GM20431 (cell line): Measurements from ENCODE around the gene ZNF518A.
"Not testable (repeated sequence)": the region's sequence is repeated elsewhere in the genome, so short reads cannot be mapped to it uniquely, and the experiment has no call there.

Experiments
- in situ Hi-C: fragments of 300-500 bp; cut with MseI, MboI; formaldehyde crosslinking; loops from one replicate; pipeline ENCODE4 v1.15.0; 2020; ENCODE audit warnings: low sequenced_read_pairs; ENCODE audit not compliant: unreplicated experiment

The ZNF518A gene

DNA sequence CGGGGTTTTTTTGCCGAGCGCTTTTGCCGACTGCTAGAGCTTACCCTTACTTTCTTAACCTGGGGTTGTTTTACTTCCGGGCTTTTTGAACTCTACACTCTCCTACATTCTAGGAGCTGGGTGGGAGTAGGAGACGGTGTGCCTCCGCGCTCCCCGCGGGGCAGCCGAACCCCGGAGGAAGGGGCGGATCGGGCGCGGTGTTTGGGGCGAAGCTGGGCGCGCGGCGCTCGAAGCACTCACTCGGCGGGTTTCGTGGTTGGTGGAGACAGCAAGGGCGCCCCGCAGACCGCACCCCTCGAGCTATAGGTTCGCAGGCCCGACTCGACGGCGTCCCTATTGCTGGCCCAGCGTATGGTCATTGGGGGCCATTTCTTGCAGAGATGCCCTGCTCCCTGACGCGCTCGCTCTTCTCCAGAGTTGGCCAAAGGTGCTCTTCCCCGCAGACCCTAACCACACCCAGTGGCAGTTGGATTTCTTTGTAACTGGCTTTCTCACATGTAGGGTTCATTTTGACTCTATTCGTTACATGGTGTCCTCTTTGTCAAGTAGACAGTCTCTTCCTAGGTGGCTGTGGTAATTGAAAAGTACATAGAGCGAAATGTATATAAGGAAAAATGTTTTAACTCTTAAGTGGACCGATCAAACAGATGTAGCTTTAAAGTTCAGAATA is 364 bp downstream of the ZNF518A start:
- in situ Hi-C loops: no loop called here

DNA sequence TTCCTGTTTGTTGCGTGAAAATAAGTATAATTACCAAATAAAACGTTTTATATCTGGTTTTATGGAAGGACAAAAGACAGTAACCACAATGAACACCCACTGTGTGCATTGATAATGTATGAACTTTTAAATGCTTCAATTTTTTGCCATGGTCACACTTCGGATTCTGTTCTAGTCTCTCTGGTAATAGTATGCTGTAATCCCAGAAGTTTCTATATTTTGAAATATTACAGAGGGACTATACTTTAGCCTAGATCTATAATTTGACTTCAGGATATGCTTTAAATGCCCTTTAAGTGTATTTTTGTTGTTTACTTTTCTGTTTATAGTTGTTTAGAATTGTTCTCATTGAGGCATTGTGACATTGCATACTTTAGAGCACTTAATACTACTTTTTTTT is 1.5 kb downstream of the ZNF518A start:
- in situ Hi-C loops: no loop called here

DNA sequence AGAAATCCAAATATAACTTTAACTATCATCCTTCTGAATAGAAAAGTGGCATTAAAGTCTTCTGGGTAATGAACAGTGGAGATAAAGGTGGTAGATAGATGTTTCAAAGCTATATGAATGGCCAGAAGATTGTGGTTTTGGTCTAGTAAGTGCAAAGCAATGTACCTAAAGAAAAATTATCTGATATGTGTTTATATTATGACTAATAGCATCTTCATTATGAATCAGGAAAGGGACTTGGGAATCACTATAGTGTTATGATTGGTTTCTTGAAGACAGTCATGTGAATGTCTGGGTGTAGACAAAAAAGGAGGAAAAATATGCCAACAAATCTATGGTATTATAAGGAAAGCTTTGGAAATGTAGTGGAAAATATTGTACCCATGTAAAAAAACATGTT is 3.0 kb downstream of the ZNF518A start:
- in situ Hi-C loops: no loop called here

DNA sequence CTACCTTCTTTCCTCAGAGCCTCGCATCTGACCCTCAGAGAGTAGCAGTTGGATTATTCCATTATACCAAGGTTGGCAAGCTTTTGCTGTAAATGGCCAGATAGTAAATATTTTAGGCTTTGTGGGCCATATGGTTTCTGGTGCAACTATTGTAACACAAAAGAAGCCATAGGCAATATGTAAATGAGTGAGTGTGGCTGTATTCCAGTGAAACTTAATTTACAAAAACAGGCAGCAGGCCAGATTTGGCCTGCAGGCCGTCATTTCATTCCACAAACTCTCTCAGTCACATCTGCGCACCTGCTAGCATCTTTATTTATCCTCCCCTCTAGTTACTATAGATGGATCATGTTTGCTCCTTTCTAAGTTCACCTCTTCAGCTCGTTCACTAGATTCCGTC is 6.7 kb downstream of the ZNF518A start:
- in situ Hi-C loops: no loop called here

DNA sequence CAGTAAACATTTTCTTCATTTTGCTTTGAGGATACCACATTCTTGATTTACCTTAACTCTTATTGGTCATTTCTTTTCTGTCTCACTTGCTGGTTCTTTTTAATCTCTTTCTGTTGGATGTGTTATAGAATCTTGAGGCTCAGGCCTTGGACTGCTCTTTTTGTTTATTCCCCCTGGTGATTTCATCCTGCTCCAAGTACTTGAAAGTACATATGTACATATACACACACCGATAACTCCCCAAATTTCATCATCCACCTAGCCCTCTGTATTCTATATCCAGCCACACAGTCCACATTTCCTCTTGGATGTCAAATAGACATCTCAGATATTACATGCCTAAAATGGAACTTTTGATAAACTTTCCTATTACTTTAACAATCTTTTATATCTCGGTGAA is 7.5 kb downstream of the ZNF518A start:
- in situ Hi-C loops: no loop called here

DNA sequence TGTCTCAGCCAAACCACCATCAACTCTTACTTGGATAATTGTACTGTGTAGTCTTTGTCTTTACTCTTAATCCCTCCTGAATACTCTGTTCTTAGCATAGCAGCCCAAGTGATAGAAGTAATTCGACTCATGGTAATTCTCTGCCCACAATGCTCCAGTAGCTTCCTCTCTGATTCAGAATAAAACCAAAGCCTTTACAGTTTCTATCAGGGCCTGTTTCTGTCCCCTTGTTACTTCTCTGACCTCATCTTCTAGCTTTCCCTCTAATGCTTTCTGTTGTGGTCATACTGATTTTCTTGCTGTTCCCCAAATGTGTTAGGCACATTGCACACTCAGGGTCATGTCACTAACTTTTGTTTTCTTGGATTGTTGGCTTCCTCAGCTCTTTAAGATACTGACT is 8.0 kb downstream of the ZNF518A start:
- in situ Hi-C loops: no loop called here

DNA sequence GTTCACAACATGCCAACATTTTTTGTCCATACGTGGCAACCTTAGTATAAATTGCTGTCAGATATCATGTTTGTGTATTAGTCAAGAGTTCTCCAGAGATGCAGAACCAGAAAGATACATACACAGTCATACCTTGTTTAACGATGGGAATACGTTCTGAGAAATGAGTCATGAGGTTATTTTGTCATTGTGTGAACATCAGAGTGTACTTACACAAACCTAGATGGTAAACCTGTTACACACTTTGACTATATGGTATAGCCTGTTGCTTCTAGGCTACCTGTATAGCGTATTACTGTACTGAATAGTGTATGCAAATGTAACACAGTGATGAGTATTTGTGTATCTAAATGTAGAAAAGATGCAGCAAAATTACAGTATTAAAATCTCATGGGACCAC is 22.3 kb downstream of the ZNF518A start:
- in situ Hi-C loops: no loop called here

DNA sequence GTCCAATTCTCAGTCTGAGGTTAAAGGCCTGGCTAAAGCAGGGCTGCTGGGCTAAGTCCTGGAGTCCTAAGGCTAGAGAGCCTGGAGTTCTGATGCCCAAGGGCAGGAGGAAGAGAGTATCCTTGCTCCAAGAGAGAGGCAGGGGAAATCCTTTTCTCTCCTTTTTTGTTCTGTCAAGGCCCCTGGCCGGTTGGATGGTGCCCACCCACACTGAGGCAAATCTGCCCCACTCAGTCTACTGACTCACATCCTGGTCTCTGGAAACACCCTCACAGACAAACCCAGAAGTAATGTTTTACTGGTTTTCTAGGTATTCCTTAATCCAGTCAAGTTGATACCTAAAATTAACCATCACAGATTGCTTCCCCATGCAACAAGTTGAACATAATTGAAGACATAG is 23.0 kb downstream of the ZNF518A start:
- in situ Hi-C loops: no loop called here

DNA sequence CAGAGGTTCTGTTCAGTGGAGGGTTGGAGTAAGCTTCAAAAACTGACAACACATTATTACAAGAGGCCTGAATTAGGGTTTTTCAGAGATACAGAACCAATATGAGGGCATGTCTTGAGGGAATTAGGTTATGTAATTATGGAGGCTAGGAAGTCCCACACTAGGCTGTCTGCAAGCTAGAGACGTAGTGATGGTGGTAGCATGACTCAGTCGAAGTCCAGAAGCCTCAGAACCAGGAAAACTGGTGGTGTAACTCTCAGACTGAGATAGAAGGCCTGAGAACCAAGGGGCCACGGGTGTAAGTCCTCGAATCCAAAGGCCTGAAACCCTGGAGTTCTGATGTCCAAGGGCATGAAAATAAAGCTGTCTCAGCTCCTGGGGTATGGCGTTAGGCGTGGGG is 35.6 kb downstream of the ZNF518A start:
- in situ Hi-C loops: no loop called here

DNA sequence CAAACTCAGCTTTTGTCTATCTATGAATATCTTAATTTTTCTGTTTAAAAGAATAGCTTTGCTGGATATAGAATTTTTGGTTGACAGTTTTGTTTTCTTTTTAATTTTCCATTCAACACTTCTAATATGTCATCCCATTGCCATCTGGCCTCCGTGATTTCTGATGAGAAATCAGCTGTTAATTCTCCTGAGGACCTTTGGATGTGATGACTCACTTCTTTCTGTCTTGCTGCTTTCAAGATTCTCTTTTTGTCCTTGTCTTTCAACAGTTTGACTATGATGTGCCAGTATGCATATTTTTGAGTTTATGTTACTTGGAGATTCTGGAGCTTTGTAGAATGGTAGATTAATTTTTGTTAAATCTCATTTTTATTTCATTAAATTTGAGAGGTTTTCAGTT is 38.4 kb downstream of the ZNF518A start:
- in situ Hi-C loops: no loop called here

DNA sequence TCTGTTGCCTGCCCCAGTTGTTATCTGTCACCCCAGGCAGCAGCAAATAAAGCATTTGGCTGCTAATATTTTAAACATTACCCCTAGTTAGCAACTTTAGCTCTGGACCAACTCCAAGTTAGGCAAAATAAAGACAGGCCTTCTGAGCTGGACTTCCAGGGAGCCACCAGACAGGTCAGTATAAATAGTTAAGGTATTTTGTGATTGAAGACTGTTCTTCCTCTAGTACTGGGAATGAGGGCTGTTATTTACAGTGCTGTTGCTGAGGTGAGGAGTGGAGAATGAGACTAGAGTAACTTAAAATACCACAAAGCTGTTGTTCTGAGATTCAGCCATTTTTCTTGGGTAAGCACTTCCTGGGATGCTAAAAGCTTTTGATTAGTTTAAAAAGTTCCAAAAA is 40.1 kb downstream of the ZNF518A start:
- in situ Hi-C loops: no loop called here

DNA sequence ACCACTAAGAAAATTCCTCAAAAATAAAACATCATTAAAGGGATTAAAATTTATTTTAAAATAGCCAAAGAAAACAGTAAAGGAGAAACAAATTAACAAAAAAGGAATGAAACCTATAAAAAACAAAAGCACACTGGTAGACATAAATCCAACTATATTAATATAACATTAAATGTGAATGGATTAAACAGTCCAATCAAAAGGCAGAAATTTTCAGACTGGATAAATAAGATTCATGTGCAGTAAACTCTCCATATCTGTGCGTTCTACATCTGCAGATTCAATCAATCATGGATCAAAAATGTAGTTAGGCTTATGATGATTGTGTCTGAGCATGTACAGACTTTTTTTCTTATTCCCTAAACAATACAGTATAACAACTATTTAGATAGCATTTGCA is 42.6 kb downstream of the ZNF518A start:
- in situ Hi-C loops: no loop called here

DNA sequence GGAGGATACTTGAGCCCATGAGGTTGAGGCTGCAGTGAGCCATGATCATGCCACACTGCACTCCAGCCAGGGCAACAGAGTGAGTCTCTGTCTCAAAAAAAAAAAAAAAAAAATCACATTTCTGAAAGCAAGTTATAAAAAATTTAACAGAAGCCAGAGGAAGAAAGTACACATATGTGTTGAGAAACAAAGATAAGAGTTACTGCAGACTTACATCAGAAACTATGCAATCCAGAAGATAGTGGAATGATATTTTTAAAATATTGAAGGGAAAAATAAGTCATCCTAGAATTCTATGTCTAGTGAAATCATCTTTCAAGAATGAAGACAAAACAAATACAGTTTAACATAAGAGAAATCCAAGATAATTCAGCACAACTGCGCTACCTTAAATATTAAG is 46.9 kb downstream of the ZNF518A start:
- in situ Hi-C loops: no loop called here

DNA sequence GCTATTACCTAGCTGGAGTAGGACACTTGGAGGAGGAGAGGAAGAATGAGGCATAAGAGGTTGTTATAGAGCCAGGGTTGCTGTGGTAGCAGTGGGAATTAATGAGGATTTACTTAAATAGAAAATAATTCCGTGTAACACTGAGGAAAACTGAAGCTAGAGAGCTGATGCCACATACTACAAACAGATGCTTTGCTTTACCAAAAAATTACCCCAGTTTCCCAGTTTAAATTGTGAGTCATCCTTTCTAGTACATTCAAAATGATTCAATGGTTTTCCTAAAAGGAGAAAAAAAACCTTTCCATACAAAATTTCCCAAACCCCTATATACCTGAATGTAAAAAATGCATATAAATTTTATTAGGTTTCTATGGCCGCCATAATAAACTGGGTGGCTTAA is 58.3 kb downstream of the ZNF518A start:
- in situ Hi-C loops: no loop called here

DNA sequence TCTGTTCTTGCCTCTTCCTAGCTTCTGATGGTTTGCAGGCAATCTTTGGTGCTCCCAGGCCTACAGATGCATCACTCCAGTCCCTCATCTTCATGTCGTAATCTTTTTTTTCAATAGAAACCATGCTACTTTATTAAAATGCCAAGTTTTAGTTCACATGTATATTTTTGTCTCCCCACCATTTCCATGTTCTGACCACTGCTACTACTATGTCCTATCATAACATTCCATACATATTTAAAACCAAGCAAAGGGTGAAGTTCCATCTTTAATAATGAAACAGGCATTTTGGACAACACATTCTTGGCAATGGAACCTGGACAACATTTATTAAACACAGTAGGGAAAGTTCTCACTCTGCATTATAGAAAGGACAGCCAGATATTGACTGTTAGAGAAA is 58.8 kb downstream of the ZNF518A start:
- in situ Hi-C loops: no loop called here

DNA sequence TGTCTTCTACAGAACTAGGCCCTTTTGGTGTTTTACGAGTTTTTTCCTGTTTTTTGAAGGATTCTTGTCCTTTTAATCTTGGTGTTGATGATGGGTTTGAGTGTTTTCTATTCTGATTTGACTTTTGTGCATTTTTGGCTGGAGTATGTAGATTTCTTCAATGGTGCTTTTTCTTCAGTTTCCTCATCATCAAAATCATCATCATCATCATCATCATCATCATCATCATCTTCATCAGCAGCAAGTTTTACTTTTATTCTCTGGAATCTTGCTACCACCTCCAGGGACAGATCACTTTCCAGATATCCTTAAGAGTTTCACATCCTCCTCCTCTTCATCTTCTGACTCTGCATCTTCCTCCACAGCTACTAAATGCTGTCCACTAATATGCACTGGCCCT is 59.4 kb downstream of the ZNF518A start:
- in situ Hi-C loops: not testable (repeated sequence)

DNA sequence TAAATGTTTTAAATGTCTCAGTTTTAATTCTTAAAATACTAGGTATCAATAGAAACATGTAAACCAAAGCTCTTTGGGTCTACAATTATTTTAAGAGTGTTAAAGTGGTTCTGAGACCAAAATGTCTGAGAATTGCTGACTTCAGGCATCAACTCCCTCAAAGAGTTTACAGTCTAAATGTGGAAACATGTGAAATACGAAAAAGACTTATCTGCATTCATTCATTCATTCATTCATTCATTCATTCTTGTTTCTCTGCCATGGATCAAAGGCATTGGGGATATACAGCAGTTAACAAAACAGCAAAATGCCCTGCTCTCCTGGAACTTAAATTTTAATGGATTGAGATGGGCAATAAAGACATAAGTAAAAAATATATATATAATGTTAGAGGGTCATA is 71.4 kb downstream of the ZNF518A start:
- in situ Hi-C loops: no loop called here

DNA sequence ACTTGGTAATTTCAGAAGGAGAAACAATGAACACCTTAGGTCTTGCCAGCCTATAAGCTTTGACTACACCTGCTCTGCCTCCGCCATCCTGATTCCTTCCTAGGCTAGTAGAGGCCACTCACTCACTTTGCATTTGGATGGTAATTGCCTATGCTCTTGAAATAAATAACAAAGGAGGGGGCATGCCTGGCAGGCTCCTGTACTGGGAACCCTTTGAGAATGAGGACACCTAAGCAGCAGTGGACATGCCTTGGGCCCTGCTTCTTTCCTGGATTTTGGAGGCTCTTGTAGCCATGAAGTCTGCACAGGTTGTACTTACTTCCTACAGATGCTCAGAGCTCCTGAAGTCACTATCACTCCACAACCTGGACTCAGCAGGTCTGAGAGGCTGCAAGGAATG is 75.5 kb downstream of the ZNF518A start:
- in situ Hi-C loops: no loop called here

DNA sequence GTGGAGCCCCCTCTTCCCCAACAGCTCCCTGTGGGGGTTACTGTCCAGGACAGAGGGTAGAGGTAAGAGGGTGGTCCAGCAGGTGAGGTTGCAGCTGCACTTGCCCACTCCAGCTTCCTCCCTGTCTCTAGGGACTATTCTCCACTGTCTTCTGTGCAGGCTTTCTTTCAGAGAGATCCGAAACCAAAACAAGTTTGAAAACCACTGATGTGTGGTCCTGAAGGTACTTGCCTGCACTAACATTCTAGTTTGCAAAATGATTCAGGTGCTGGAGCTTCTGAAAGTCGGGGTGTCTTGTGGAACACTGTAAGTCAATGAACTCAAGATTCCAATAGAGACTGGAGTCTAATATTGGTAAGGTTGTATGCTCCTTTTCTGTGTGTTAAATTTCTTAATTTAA is 78.2 kb downstream of the ZNF518A start:
- in situ Hi-C loops: no loop called here

DNA sequence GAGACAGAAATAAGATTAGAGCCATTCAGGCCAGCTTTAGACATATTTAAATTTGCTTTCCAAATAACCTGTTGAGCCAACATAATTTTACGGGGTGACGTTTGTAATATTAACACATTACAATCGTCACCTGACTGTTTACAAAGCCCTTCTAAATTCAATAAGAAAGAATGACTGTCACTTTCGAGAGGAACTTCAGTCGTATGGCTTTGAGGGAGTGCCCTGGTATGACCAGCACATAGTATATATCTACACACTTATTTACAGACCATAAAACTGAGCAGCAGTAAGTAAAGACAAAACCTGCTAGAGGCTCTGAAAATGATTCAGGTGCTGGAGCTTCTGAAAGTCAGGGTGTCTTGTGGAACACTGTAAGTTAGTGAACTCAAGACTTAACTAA is 78.8 kb downstream of the ZNF518A start:
- in situ Hi-C loops: no loop called here

DNA sequence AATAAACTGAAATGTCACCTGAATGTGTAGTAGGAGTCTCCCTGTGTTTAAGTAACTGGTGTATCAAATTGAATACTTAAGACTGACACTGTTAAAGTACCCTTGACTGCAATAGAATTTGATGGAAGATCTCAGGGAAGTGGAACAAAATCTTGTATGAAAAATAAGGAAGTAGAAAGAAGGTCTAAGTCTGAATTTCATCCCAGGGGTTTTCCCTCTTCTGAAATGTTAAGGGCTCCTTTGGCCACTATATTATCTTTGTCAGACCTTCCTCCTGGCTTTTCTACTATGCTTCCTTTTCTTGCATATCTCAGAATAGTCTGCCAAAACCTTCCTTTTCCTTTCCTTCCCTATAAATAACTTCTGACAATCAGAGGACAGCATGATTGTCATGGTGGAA is 81.7 kb downstream of the ZNF518A start:
- in situ Hi-C loops: no loop called here

DNA sequence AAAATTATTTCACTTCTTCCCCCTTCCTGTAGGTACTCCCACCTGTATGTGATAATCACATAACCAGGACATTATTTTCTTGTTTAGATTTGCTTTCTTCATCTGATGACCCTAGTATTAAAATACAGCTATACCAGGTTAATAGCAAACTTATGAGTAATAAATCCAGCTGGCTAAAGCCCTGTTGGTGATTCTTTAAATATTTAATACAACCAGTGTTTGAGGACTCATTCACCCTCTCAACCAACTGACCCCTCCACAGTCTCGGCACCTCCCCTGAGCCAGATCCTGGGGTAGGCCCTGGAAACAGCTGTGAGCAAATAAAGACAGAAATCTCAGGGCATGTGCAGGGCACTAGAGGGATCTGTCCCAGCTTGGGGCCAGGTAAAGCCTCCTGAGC is 82.8 kb downstream of the ZNF518A start:
- in situ Hi-C loops: no loop called here
